ENCODE measurements around the gene SH3RF2. TPM values are rescaled to one million over a fixed set of nuclear protein-coding genes. Genes with fewer than 3 reads are reported as not detected.
"Not testable (repeated sequence)": the region's sequence is repeated elsewhere in the genome, so short reads cannot be mapped to it uniquely, and the experiment has no call there.

Gene SH3RF2
- total RNA-seq, 1 donor from 2014 or later = 0.36 TPM

DNA sequence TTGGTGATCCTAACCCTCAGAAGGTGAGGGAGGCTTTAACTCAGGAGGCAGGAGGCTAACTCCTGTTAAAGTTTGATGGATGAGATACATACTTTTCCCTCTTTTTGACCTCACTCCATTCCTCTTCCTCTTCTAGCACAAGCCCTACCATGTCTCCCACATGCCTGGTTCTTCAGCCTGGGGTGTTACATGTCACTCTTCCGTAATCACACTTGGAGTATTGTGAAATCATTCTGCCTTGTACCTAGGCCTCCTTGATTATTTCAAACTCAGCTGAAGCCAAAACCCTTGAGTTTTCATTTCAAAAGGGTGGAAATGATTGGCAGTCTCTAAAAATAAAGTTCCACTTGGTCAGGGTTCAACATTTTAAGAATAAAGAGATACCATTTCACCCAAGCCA is 167.2 kb downstream of the SH3RF2 start:
- Histone ChIP-seq H3K36me3 (no peaks in the 10 kb centered on the region), H3K4me2 (no peak overlapping the region), H2AFZ (replicated peaks) (no peak overlapping the region), H3K9me3 (ENCODE audit: low read depth) (no peaks in the 10 kb centered on the region), H4K20me1 (ENCODE audit: low read depth) (no peaks in the 10 kb centered on the region), H3K27ac (no peak overlapping the region), H3K9ac (no peak overlapping the region), H3K27me3 (no peaks in the 10 kb centered on the region), H3K4me1 (peaks cover 8% of the 10 kb centered on the region), H3K79me2 (ENCODE audit: low read depth) (no peaks in the 10 kb centered on the region), H3K4me3 (no peak overlapping the region), H3F3A (ENCODE audit: low read depth) (peaks cover 16% of the 10 kb centered on the region)
- H3K27me3 Mint-ChIP-seq (ENCODE audit: insufficient read depth, low read depth) = peaks cover 2% of the 10 kb centered on the region
- peaks cover 7% of the 10 kb centered on the region for H3K4me1 Mint-ChIP-seq
- H3K27ac Mint-ChIP-seq = no peak overlapping the region
- TF ChIP-seq EZH2 (IDR thresholded peaks at IDR 0.05) (no peak), EZH2phosphoT487 (IDR thresholded peaks at IDR 0.05) (no peak)
- TF ChIP-seq, protein P1, sequence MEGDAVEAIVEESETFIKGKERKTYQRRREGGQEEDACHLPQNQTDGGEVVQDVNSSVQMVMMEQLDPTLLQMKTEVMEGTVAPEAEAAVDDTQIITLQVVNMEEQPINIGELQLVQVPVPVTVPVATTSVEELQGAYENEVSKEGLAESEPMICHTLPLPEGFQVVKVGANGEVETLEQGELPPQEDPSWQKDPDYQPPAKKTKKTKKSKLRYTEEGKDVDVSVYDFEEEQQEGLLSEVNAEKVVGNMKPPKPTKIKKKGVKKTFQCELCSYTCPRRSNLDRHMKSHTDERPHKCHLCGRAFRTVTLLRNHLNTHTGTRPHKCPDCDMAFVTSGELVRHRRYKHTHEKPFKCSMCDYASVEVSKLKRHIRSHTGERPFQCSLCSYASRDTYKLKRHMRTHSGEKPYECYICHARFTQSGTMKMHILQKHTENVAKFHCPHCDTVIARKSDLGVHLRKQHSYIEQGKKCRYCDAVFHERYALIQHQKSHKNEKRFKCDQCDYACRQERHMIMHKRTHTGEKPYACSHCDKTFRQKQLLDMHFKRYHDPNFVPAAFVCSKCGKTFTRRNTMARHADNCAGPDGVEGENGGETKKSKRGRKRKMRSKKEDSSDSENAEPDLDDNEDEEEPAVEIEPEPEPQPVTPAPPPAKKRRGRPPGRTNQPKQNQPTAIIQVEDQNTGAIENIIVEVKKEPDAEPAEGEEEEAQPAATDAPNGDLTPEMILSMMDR (IDR thresholded peaks at IDR 0.05) = no peak
- no peak for DNase-seq (ENCODE audit: low spot score)
- peaks cover 7% of the 10 kb centered on the region for H3K36me3 Mint-ChIP-seq
- no peaks in the 10 kb centered on the region for H3K9me3 Mint-ChIP-seq
- no peak overlapping the region for H3K4me3 Mint-ChIP-seq

DNA sequence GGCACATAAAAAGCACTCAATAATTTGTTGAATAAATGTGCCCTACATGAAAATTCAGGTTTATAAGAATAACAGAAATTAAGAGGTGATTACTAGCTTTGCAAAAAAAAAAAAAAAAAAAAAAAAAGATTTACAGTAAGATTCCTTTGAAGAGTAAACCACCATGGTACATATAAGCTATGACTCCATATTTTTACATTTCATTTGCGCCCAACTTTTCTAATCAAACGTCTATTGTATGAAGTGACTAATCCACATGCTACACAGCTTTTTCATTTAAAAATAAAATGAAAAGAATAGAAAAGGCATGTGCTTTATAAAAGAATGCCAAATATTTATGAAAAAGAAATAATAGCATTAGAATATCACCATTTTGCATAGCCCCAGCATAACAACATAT is 169.1 kb downstream of the SH3RF2 start, which contains the start of gene PLAC8L1:
Gene PLAC8L1, minus strand, starts transcription at position 101 of the 400 bp plus-strand sequence. CDS start 1,266 bp downstream, outside the sequence.
- Histone ChIP-seq H3K4me2 (no peak within 1 kb of the TSS), H3K79me2 (ENCODE audit: low read depth) (no peaks in the 10 kb centered on the region), H3K4me3 (no peak within 1 kb of the TSS), H3K9ac (no peak within 1 kb of the TSS), H2AFZ (replicated peaks) (no peak within 1 kb of the TSS), H3F3A (ENCODE audit: low read depth) (peaks cover 16% of the 10 kb centered on the region), H3K27me3 (no peaks in the 10 kb centered on the region), H4K20me1 (ENCODE audit: low read depth) (no peaks in the 10 kb centered on the region), H3K36me3 (no peaks in the 10 kb centered on the region), H3K9me3 (ENCODE audit: low read depth) (no peaks in the 10 kb centered on the region), H3K4me1 (peaks cover 15% of the 10 kb centered on the region), H3K27ac (no peak within 1 kb of the TSS)
- H3K36me3 Mint-ChIP-seq = peaks cover 5% of the 10 kb centered on the region
- H3K4me3 Mint-ChIP-seq = no peak within 1 kb of the TSS
- H3K27me3 Mint-ChIP-seq (ENCODE audit: insufficient read depth, low read depth) = no peaks in the 10 kb centered on the region
- no peak for DNase-seq (ENCODE audit: low spot score)
- peaks cover 16% of the 10 kb centered on the region for H3K4me1 Mint-ChIP-seq
- no peaks in the 10 kb centered on the region for H3K9me3 Mint-ChIP-seq
- no peak within 1 kb of the TSS for H3K27ac Mint-ChIP-seq
- TF ChIP-seq EZH2 (IDR thresholded peaks at IDR 0.05) = no peak
- TF ChIP-seq, protein P1 (IDR thresholded peaks at IDR 0.05) = no peak
- no peak for TF ChIP-seq EZH2phosphoT487 (IDR thresholded peaks at IDR 0.05)

DNA sequence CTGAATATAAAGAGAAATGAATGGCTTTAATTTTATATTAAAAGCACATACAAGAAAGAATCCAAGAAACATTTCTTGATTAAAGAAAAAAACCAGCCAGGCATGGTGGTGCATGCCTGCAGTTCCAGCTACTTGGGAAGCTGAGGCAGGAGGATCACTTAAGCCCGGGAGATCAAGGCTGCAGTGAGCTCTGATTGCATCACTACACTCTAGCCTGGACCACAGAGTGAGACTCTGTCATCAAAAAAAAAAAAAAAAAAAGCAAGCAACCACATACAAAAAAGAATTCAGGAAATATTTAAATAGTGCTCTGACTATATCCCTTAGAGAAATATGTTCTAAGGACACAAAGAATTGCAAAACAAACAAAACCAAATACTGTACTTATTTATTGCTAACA is 171.5 kb downstream of the SH3RF2 start:
- Mint-ChIP-seq H3K27ac (no peak overlapping the region), H3K27me3 (ENCODE audit: insufficient read depth, low read depth) (no peaks in the 10 kb centered on the region), H3K4me1 (peaks cover 13% of the 10 kb centered on the region), H3K4me3 (no peak overlapping the region), H3K36me3 (peaks cover 8% of the 10 kb centered on the region), H3K9me3 (no peaks in the 10 kb centered on the region)
- Histone ChIP-seq H3K9me3 (ENCODE audit: low read depth) (no peaks in the 10 kb centered on the region), H3K4me2 (no peak overlapping the region), H2AFZ (replicated peaks) (no peak overlapping the region), H3K27me3 (no peaks in the 10 kb centered on the region), H3K79me2 (ENCODE audit: low read depth) (no peaks in the 10 kb centered on the region), H3K36me3 (no peaks in the 10 kb centered on the region), H4K20me1 (ENCODE audit: low read depth) (no peaks in the 10 kb centered on the region), H3F3A (ENCODE audit: low read depth) (no peaks in the 10 kb centered on the region), H3K9ac (no peak overlapping the region), H3K4me3 (no peak overlapping the region), H3K4me1 (peaks cover 7% of the 10 kb centered on the region), H3K27ac (no peak overlapping the region)
- DNase-seq (ENCODE audit: low spot score) = no peak
- TF ChIP-seq, protein P1 (IDR thresholded peaks at IDR 0.05) = no peak
- no peak for TF ChIP-seq EZH2phosphoT487 (IDR thresholded peaks at IDR 0.05)
- no peak for TF ChIP-seq EZH2 (IDR thresholded peaks at IDR 0.05)

DNA sequence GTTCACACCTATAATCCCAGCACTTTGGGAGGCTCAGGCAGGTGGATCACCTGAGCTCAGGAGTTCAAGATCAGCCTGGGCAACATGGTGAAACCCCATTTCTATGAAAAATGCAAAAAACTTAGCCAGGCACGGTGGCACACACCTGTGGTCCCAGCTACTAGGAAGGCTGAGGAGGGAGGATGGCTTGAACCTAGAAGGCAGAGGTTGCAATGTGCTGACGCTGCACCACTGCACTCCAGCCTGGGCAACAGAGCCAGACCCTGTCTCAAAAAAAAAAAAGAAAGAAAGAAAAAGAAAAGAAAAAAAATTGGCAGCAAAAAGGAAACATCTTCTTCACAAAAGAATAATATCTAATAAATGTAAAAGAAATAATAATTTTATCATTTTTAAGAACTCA is 172.5 kb downstream of the SH3RF2 start:
- H3K4me3 ChIP-seq; H3K9me3 Mint-ChIP-seq; H3K9ac ChIP-seq; H3K4me1 ChIP-seq; H3F3A ChIP-seq (ENCODE audit: low read depth); H3K4me2 ChIP-seq; DNase-seq (ENCODE audit: low spot score); H3K36me3 Mint-ChIP-seq; H2AFZ ChIP-seq (replicated peaks); H3K9me3 ChIP-seq (ENCODE audit: low read depth); H3K27ac Mint-ChIP-seq; H3K27ac ChIP-seq; H3K27me3 Mint-ChIP-seq (ENCODE audit: insufficient read depth, low read depth); H3K36me3 ChIP-seq; H3K79me2 ChIP-seq (ENCODE audit: low read depth); H3K4me3 Mint-ChIP-seq; H3K27me3 ChIP-seq; H4K20me1 ChIP-seq (ENCODE audit: low read depth): not testable (repeated sequence)
- peaks cover 13% of the 10 kb centered on the region for H3K4me1 Mint-ChIP-seq

Measured in neural progenitor cell (in vitro differentiated cells).